Fibroblast of lung (primary cell): ENCODE data around the gene ACAT1. TPM values are rescaled to one million over a fixed set of nuclear protein-coding genes. Genes with fewer than 3 reads are reported as not detected.

ENCODE experiments used
- DNase-seq, 2 donors: peaks; one replicate each; pipeline versions ENCODE4 v3.0.0 to v3.0.0-alpha.2; 2010; ENCODE audit warnings: low read depth in 2 of 2
- H2AFZ ChIP-seq: 2 replicates; pipeline ENCODE4 v1.5.1; 2012; ENCODE audit warnings: low read length, control low read depth, inconsistent platforms
- H3K27ac ChIP-seq: 2 replicates; pipeline ENCODE4 v1.5.1; 2011; ENCODE audit warnings: low read length, control low read depth; ENCODE audit not compliant: insufficient read depth
- H3K27me3 ChIP-seq: 2 replicates; pipeline ENCODE4 v1.5.1; 2011; ENCODE audit warnings: mild to moderate bottlenecking, low read length; ENCODE audit not compliant: control insufficient read depth, insufficient read depth
- H3K36me3 ChIP-seq: 2 replicates; pipeline ENCODE4 v1.5.1; 2011; ENCODE audit warnings: low read length; ENCODE audit not compliant: control insufficient read depth, insufficient read depth
- H3K4me1 ChIP-seq: 2 replicates; pipeline ENCODE4 v1.5.1; 2011; ENCODE audit warnings: low read length; ENCODE audit not compliant: control insufficient read depth, insufficient read depth; ENCODE audit errors: extremely low read depth
- H3K4me2 ChIP-seq: 2 replicates; pipeline ENCODE4 v1.5.1; 2011; ENCODE audit warnings: low read length, control low read depth; ENCODE audit not compliant: insufficient read depth; ENCODE audit errors: extremely low read depth
- H3K4me3 ChIP-seq, 4 experiments: fragments of 200-600 bp in 1 of 4; sonication (generic) in 1 of 4; replicated peaks in 1 of 4; 2 replicates each; pipeline ENCODE4 v1.5.1; 2011 to 2016; ENCODE audit warnings: low read length in 4 of 4, low read depth in 3 of 4, mild to moderate bottlenecking in 3 of 4, control low read depth in 2 of 4, inconsistent platforms in 1 of 4, mixed read lengths in 1 of 4; ENCODE audit not compliant: insufficient read depth in 1 of 4; ENCODE audit errors: control extremely low read depth in 1 of 4
- H3K79me2 ChIP-seq: 2 replicates; pipeline ENCODE4 v1.5.1; 2012; ENCODE audit warnings: mild to moderate bottlenecking, low read length, inconsistent platforms; ENCODE audit not compliant: control insufficient read depth, insufficient read depth
- H3K9ac ChIP-seq: 2 replicates; pipeline ENCODE4 v1.5.1; 2011; ENCODE audit warnings: mild to moderate bottlenecking, low read length, control low read depth; ENCODE audit not compliant: insufficient read depth
- H3K9me3 ChIP-seq: 2 replicates; pipeline ENCODE4 v1.5.1; 2012; ENCODE audit warnings: low read depth, low read length; ENCODE audit not compliant: control insufficient read depth, insufficient read depth
- H4K20me1 ChIP-seq: 2 replicates; pipeline ENCODE4 v1.5.1; 2011; ENCODE audit warnings: low read length; ENCODE audit not compliant: control insufficient read depth, insufficient read depth; ENCODE audit errors: extremely low read depth
- EZH2 ChIP-seq: IDR thresholded peaks from 2 replicates; pipeline ENCODE4 v1.5.1; 2012; ENCODE audit warnings: low read length, control low read depth, mild to moderate bottlenecking; ENCODE audit errors: missing control alignments
- polyA plus RNA-seq, 2 donors: library from polyadenylated mRNA; depleted of rRNA in 1 of 2; stranded (reverse) in 1 of 2; unstranded in 1 of 2; fragments of >200 nt; gene quantifications; 2 replicates each; pipeline ENCODE4 v1.2.1, GENCODE V29; 2011 to 2012; ENCODE audit warnings: missing spikeins in 1 of 2
- total RNA-seq: library from RNA; depleted of rRNA; stranded (reverse); fragments of >200 nt; gene quantifications from 2 replicates; pipeline ENCODE4 v1.2.1, GENCODE V29; 2014
- TF ChIP-seq, protein P1 (sequence below), 2 donors: IDR thresholded peaks in 1 of 2; conservative IDR thresholded peaks in 1 of 2; 1 replicate in 1 of 2; 2 replicates in 1 of 2; pipeline ENCODE4 v1.5.1; 2011 to 2012; ENCODE audit warnings: low read length in 2 of 2, control low read depth in 1 of 2, inconsistent platforms in 1 of 2, low read depth in 1 of 2, mild to moderate bottlenecking in 1 of 2

ACAT1 gene
- total and polyA plus RNA-seq, 2 donors (not counting 1 experiment from before 2014, with no cell fraction given), result 138 TPM

DNA sequence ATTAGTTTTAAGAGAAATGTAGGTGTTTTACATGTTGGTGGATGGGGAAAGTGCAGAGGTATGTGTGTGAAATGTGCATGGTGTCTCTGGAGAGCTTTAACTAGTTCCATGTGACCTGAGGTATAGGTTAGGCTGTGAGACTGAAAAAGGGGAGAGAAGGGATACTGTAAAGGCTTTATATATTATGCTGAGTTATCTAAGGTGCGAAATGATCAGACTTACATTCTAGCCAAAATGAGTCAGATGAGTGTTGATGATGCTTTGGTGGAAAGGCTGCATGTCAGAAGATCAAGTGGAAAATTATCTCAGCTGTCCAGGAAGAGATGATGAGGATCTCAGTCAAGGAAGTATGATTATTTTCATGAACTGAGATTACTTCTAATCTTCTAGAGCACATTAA lies 15.8 kb downstream of the ACAT1 start:
- no peaks in the 10 kb centered on the region for H3K36me3 ChIP-seq
- TF ChIP-seq, protein P1, sequence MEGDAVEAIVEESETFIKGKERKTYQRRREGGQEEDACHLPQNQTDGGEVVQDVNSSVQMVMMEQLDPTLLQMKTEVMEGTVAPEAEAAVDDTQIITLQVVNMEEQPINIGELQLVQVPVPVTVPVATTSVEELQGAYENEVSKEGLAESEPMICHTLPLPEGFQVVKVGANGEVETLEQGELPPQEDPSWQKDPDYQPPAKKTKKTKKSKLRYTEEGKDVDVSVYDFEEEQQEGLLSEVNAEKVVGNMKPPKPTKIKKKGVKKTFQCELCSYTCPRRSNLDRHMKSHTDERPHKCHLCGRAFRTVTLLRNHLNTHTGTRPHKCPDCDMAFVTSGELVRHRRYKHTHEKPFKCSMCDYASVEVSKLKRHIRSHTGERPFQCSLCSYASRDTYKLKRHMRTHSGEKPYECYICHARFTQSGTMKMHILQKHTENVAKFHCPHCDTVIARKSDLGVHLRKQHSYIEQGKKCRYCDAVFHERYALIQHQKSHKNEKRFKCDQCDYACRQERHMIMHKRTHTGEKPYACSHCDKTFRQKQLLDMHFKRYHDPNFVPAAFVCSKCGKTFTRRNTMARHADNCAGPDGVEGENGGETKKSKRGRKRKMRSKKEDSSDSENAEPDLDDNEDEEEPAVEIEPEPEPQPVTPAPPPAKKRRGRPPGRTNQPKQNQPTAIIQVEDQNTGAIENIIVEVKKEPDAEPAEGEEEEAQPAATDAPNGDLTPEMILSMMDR (conservative IDR thresholded peaks at IDR 0.05 in 1 of 2, IDR thresholded peaks at IDR 0.05 in 1 of 2; ENCODE audit: low read depth in 1 of 2, low read length in 2 of 2), result no peak
- TF ChIP-seq EZH2, result no peak
- H3K27me3 ChIP-seq, result no peaks in the 10 kb centered on the region
- H3K27ac ChIP-seq, result no peak overlapping the region
- H3K4me1 ChIP-seq, result peaks cover 2% of the 10 kb centered on the region
- no peak for DNase-seq
- no peak overlapping the region for H2AFZ ChIP-seq
- H4K20me1 ChIP-seq, result no peaks in the 10 kb centered on the region
- H3K79me2 ChIP-seq, result no peaks in the 10 kb centered on the region
- H3K4me2 ChIP-seq, result no peak overlapping the region
- no peaks in the 10 kb centered on the region for H3K9me3 ChIP-seq
- no peak overlapping the region for H3K4me3 ChIP-seq
- H3K9ac ChIP-seq, result no peak overlapping the region

GRCh38 chr11:108142304-108142703 lies 20.9 kb downstream of the ACAT1 start:
- H3K27ac ChIP-seq, result no peak overlapping the region
- no peak for DNase-seq
- no peaks in the 10 kb centered on the region for H4K20me1 ChIP-seq
- H3K9me3 ChIP-seq, result no peaks in the 10 kb centered on the region
- H3K27me3 ChIP-seq, result no peaks in the 10 kb centered on the region
- H3K36me3 ChIP-seq, result peaks cover 5% of the 10 kb centered on the region
- no peak overlapping the region for H3K4me3 ChIP-seq
- H3K9ac ChIP-seq, result no peak overlapping the region
- H3K4me1 ChIP-seq, result no peaks in the 10 kb centered on the region
- no peak overlapping the region for H3K4me2 ChIP-seq
- H2AFZ ChIP-seq, result no peak overlapping the region
- H3K79me2 ChIP-seq, result no peaks in the 10 kb centered on the region
- no peak for TF ChIP-seq EZH2
- TF ChIP-seq, protein P1 (conservative IDR thresholded peaks at IDR 0.05 in 1 of 2, IDR thresholded peaks at IDR 0.05 in 1 of 2; ENCODE audit: low read depth in 1 of 2, low read length in 2 of 2), result no peak

DNA sequence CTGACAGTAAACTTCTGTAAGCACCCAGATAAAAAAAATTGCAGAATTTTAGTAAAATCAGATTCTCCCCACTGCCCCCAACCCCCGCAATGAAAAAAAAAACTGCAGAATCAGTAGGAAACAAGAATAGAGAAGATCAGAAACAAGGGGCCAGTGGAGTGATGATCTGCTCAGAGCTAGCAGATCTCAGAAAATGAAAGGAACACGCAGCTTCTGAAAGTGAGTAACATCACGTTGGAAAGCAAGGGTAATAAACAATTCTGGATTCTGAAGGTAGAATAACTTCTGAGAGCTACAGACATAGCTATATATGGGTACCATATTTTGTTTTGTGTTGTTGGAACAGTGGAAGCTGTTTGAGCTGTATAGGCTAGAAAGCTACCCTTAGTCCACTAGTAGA lies 23.2 kb downstream of the ACAT1 start:
- H3K27me3 ChIP-seq, result no peaks in the 10 kb centered on the region
- TF ChIP-seq, protein P1 (conservative IDR thresholded peaks at IDR 0.05 in 1 of 2, IDR thresholded peaks at IDR 0.05 in 1 of 2; ENCODE audit: low read depth in 1 of 2, low read length in 2 of 2), result no peak
- TF ChIP-seq EZH2, result no peak
- peaks cover 5% of the 10 kb centered on the region for H3K36me3 ChIP-seq

More for the DNA sequence above, 23.2 kb downstream of the ACAT1 start:
- Histone ChIP-seq H4K20me1 (no peaks in the 10 kb centered on the region), H3K9ac (no peak overlapping the region), H3K79me2 (no peaks in the 10 kb centered on the region), H3K27ac (no peak overlapping the region), H3K9me3 (no peaks in the 10 kb centered on the region), H3K4me3 (no peak overlapping the region), H3K4me1 (no peaks in the 10 kb centered on the region), H2AFZ (no peak overlapping the region), H3K4me2 (no peak overlapping the region)
- no peak for DNase-seq
